Adrenal gland (tissue), 12 donors: ENCODE measurements around the gene TMEM62. TPM values are rescaled to one million over a fixed set of nuclear protein-coding genes. Genes with fewer than 3 reads are reported as not detected.
"Not testable (repeated sequence)": the region's sequence is repeated elsewhere in the genome, so short reads cannot be mapped to it uniquely, and the experiment has no call there.

Experiments
- DNase-seq, 7 donors: peaks; one replicate each; pipeline ENCODE4 v3.0.0-alpha.2; 2019 to 2020
- H3K27ac ChIP-seq, 5 donors: fragments of 200-600 bp; sonication (generic) in 4 of 5; 1 replicate in 3 of 5; 2 replicates in 2 of 5; pipeline versions ENCODE4 v1.5.1 to v1.8.0; 2016 to 2020; ENCODE audit warnings: mild to moderate bottlenecking in 1 of 5
- H3K27me3 ChIP-seq: fragments of 200-600 bp; 2 replicates; pipeline ENCODE4 v1.8.0; 2021
- H3K36me3 ChIP-seq, 2 donors: fragments of 200-600 bp; replicated peaks in 1 of 2; 1 replicate in 1 of 2; 2 replicates in 1 of 2; pipeline versions ENCODE4 v1.5.1 to v1.8.0; 2018 to 2022
- H3K4me1 ChIP-seq, 2 donors: fragments of 200-600 bp; replicated peaks in 1 of 2; 1 replicate in 1 of 2; 2 replicates in 1 of 2; pipeline versions ENCODE4 v1.5.1 to v1.8.0; 2018 to 2021
- H3K4me3 ChIP-seq, 4 donors: fragments of 200-600 bp; sonication (generic) in 3 of 4; one replicate each; pipeline ENCODE4 v1.5.1; 2016 to 2018
- H3K9me3 ChIP-seq, 3 donors: fragments of 200-600 bp; sonication (generic) in 1 of 3; replicated peaks in 1 of 3; 1 replicate in 2 of 3; 2 replicates in 1 of 3; pipeline versions ENCODE4 v1.5.1 to v1.8.0; 2016 to 2021
- POLR2A ChIP-seq, 2 donors: fragments of 450-650 bp; IDR thresholded peaks; one replicate each; pipeline ENCODE4 v1.6.1; 2017; ENCODE audit warnings: antibody characterized with exemption in 2 of 2, mild to moderate bottlenecking in 2 of 2, moderate library complexity in 1 of 2
- WGBS, 4 donors: extraction: QIAGEN DNeasy Blood & Tissue Kit in 2 of 4; methylation state at CpG; one replicate each; pipeline versions ENCODE4 v1.1.5 to v1.1.7; 2013 to 2017; 5-methylcytosine and 5-hydroxymethylcytosine counted together
- intact Hi-C, 2 donors: fragments of 100-400 bp; cut with DNase I; formaldehyde crosslinking; loops; one replicate each; pipeline versions ENCODE4 v1.14.1 to v1.15.0; 2022 to 2023
- polyA plus RNA-seq, 3 donors: library from polyadenylated mRNA; stranded (reverse); fragments of 200-250 nt in 2 of 3; fragments of 350-450 nt in 1 of 3; fragmentation: Illumina TruSeq in 1 of 3; extraction: RNeasy Lipid Tissue Mini Kit (QIAGEN cat#74804) in 1 of 3; gene quantifications; one replicate each; pipeline ENCODE4 v1.2.3, GENCODE V29; 2013 to 2014
- total RNA-seq, 9 donors: library from RNA; depleted of rRNA in 4 of 9; stranded (reverse); fragments of >200 nt in 4 of 9; fragments of 120-200 nt in 1 of 9; fragmentation: NEBNext Ultra II Directional in 1 of 9; extraction: Animal tissue kit (Norgen Biotek cat#: 25700) in 1 of 9; gene quantifications; one replicate each; pipeline versions ENCODE4 v1.1.0 to v1.2.4, GENCODE V29; 2013 to 2023
- TF ChIP-seq, protein P1 (sequence below), 6 experiments: fragments of 450-650 bp in 4 of 6; fragments of 200-600 bp in 2 of 6; sonication (generic) in 1 of 6; IDR thresholded peaks; 1 replicate in 5 of 6; 2 replicates in 1 of 6; pipeline versions ENCODE4 v1.5.1 to v1.8.0; 2016 to 2021; ENCODE audit warnings: antibody characterized with exemption in 6 of 6, mild to moderate bottlenecking in 2 of 6, moderate library complexity in 1 of 6
- donor health status: healthy with polysubstance abuse.
- donor health status: Bipolar disorder and iron deficiency.
- donor health status: DM: yes; HTN: yes; CAD: no.
- donor health status: DM: no; HTN: no; CAD: no.
- donor health status: DM: no; HTN: no; CAD: no.
- donor health status: DM: yes; HTN: yes; CAD: no.

TMEM62 gene
- total and polyA plus RNA-seq, 12 donors: 11.3 to 25.9 (median 18.4) TPM

DNA sequence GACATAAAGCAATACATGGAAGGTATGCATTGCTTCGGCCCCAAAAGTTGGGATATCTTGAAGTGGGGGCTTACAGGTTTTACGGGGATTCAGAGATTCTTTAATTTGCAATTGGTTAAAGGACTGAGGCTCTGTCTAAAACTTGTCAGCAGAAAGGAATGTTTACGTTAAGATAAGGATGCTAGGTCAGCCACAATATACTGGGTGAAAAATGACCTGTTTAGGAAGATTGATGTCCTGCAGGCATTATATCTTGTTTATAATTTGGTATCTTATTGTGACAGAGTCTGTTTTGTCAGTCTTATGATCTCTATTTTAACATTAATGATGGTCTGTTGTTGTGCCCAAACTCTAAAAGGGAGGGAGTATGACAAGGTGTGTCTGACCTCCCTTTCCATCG lies 36.5 kb downstream of the TMEM62 start:
- no peaks in the 10 kb centered on the region for H3K4me1 ChIP-seq
- no peaks in the 10 kb centered on the region for H3K27me3 ChIP-seq
- DNase-seq: no peak
- intact Hi-C loops: no loop called here
- H3K36me3 ChIP-seq: peaks cover 0 to 12% of the 10 kb centered on the region in 2 donors
- H3K27ac ChIP-seq: no peak overlapping the region
- no peak overlapping the region for H3K4me3 ChIP-seq
- TF ChIP-seq, protein P1, sequence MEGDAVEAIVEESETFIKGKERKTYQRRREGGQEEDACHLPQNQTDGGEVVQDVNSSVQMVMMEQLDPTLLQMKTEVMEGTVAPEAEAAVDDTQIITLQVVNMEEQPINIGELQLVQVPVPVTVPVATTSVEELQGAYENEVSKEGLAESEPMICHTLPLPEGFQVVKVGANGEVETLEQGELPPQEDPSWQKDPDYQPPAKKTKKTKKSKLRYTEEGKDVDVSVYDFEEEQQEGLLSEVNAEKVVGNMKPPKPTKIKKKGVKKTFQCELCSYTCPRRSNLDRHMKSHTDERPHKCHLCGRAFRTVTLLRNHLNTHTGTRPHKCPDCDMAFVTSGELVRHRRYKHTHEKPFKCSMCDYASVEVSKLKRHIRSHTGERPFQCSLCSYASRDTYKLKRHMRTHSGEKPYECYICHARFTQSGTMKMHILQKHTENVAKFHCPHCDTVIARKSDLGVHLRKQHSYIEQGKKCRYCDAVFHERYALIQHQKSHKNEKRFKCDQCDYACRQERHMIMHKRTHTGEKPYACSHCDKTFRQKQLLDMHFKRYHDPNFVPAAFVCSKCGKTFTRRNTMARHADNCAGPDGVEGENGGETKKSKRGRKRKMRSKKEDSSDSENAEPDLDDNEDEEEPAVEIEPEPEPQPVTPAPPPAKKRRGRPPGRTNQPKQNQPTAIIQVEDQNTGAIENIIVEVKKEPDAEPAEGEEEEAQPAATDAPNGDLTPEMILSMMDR (IDR thresholded peaks at IDR 0.05): no peak
- TF ChIP-seq POLR2A (IDR thresholded peaks at IDR 0.05): no peak
- no peaks in the 10 kb centered on the region for H3K9me3 ChIP-seq
- WGBS, 4 donors: 71 to 82% (median 74%) methylated on average over 4 of the region's 4 CpGs

DNA sequence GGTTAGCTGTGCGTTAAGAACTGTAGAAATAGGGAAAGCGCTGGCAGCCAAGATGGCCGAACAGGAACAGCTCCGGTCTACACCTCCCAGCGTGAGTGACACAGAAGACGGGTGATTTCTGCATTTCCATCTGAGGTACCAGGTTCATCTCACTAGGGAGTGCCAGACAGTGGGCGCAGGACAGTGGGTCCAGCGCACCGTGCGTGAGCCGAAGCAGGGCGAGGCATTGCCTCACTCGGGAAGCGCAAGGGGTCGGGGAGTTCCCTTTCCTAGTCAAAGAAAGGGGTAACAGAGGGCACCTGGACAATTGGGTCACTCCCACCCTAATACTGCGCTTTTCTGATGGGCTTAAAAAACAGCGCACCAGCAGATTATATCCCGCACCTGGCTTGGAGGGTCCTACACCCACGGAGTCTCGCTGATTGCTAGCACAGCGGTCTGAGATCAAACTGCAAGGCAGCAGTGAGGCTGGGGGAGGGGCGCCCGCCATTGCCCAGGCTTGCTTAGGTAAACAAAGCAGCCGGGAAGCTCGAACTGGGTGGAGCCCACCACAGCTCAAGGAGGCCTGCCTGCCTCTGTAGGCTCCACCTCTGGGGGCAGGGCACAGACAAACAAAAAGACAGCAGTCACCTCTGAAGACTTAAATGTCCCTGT lies 42.4 kb downstream of the TMEM62 start:
- intact Hi-C loops, H3K9me3 ChIP-seq, DNase-seq, H3K4me1 ChIP-seq, H3K4me3 ChIP-seq, H3K27ac ChIP-seq, H3K27me3 ChIP-seq, H3K36me3 ChIP-seq: not testable (repeated sequence)
- 96 to 98% (median 97%) methylated on average over 17 to 23 of the region's 25 CpGs for WGBS, 4 donors

DNA sequence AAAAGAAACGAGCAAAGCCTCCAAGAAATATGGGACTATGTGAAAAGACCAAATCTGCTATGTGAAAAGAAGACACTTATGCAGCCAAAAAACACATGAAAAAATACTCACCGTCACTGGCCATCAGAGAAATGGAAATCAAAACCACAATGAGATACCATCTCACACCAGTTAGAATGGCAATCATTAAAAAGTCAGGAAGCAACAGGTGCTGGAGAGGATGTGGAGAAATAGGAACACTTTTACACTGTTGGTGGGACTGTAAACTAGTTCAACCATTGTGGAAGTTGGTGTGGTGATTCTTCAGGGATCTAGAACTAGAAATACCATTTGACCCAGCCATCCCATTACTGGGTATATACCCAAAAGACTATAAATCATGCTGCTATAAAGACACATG lies 43.8 kb downstream of the TMEM62 start:
- intact Hi-C loops, H3K27me3 ChIP-seq, H3K4me1 ChIP-seq, H3K9me3 ChIP-seq, H3K4me3 ChIP-seq, DNase-seq, H3K36me3 ChIP-seq, H3K27ac ChIP-seq: not testable (repeated sequence)
- WGBS, 4 donors: 96 to 98% (median 98%) methylated on average over 2 of the region's 2 CpGs

DNA sequence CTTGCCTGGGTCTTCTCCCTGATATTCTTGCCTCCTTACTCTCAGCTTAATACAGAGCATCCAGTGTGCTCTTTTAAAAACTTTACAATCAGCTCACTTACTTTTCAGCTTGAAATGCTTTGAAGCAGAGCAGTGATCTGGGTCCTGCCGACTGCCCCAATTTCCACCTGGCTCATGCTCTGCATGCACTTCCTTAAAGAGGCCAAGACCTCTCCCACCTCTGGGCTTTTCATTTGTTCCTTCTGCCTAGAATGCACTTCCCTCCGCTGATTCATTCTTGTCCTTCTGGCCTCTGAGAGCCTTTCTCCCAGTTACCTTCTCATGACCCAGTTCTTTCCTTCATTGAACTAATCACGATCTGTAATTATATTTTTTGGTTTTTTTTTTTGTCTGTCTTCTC lies 49.9 kb downstream of the TMEM62 start:
- no peak overlapping the region for H3K27ac ChIP-seq
- intact Hi-C loops: no loop called here
- H3K27me3 ChIP-seq: no peaks in the 10 kb centered on the region
- TF ChIP-seq POLR2A (IDR thresholded peaks at IDR 0.05): no peak
- TF ChIP-seq, protein P1 (IDR thresholded peaks at IDR 0.05): no peak
- H3K4me1 ChIP-seq: peaks cover 5 to 27% of the 10 kb centered on the region in 2 donors
- no peak for DNase-seq
- H3K4me3 ChIP-seq: no peak overlapping the region
- H3K36me3 ChIP-seq: no peaks in the 10 kb centered on the region
- 41 to 47% (median 43%) methylated on average over 3 of the region's 3 CpGs for WGBS, 4 donors
- H3K9me3 ChIP-seq: no peaks in the 10 kb centered on the region

DNA sequence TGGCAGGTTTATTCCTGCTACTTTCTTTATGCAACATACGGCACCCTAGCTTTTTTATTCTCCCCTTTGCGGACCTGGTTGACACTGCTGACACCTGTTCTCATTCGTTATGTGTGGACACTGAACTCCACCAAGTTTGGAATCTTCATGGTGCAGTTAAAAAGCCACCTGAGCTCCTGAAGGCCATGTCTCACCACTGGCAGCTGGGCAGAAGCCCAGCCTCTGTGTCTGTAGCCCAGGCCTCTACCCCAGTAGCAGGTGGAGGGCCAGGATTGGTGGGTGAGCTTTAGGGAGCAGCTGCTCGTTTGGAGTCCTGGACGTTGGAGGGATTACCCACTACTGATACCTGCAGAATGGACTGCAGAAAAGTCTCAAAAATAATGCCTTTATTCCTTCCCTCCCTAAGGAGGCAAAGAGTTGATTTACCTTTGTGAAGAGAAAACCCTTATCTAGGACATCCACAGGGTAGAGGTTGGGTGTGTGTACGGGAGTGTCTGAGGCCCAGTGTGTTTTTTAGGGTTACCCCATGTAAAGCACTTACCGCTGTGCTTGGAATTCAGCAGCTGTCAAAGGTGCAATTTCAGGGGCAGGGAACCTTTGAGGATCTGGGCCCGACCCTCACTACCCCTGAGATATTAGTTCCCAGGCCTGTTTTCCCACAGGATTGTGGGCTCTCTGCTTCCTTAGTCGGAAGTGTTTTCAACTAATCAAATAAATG lies 51.2 kb downstream of the TMEM62 start:
- no peak for TF ChIP-seq POLR2A (IDR thresholded peaks at IDR 0.05)
- TF ChIP-seq, protein P1 (IDR thresholded peaks at IDR 0.05): no peak
- intact Hi-C loops: no loop called here
- DNase-seq: no peak
- no peaks in the 10 kb centered on the region for H3K9me3 ChIP-seq
- H3K4me1 ChIP-seq: peaks cover 5 to 27% of the 10 kb centered on the region in 2 donors
- peak overlapping the region in 3 of 5 donors; percentile 85 to 95 (median 88) for H3K27ac ChIP-seq
- peak overlapping the region in 1 of 4 donors; percentile 79 for H3K4me3 ChIP-seq
- WGBS, 4 donors: 75 to 82% (median 80%) methylated on average over 9 of the region's 9 CpGs
- peaks cover 0 to 3% of the 10 kb centered on the region in 2 donors for H3K36me3 ChIP-seq
- no peaks in the 10 kb centered on the region for H3K27me3 ChIP-seq
